Kidney (tissue), 14 donors: ENCODE data around the gene NOX5. TPM values are rescaled to one million over a fixed set of nuclear protein-coding genes. Genes with fewer than 3 reads are reported as not detected.
A peak's percentile ranks its signal among the peaks of the same experiment; 100 is the strongest.

Source experiments
- DNase-seq, 5 donors: peaks; one replicate each; pipeline ENCODE4 v3.0.0-alpha.2; 2013 to 2020
- FAIRE-seq: peaks from 2 replicates; lab custom pipeline; 2012; peaks lifted over from hg19 to GRCh38; lab: Jason Lieb, UNC
- H3K27ac ChIP-seq, 2 donors: one replicate each; pipeline ENCODE4 v1.7.0; 2013; ENCODE audit warnings: low read depth in 2 of 2, low read length in 2 of 2, inconsistent platforms in 1 of 2
- H3K27me3 ChIP-seq: one replicate; pipeline ENCODE4 v1.7.1; 2013; ENCODE audit warnings: low read length, inconsistent platforms; ENCODE audit not compliant: control insufficient read depth, insufficient read depth
- H3K36me3 ChIP-seq, 3 donors: one replicate each; pipeline versions ENCODE4 v1.7.0 to v1.7.1; 2013; ENCODE audit warnings: low read length in 3 of 3, control low read depth in 1 of 3, inconsistent platforms in 1 of 3; ENCODE audit not compliant: insufficient read depth in 3 of 3, control insufficient read depth in 2 of 3
- H3K4me1 ChIP-seq, 3 donors: one replicate each; pipeline versions ENCODE4 v1.7.0 to v1.7.1; 2013; ENCODE audit warnings: low read length in 3 of 3, inconsistent platforms in 1 of 3, low read depth in 1 of 3; ENCODE audit not compliant: control insufficient read depth in 2 of 3, insufficient read depth in 2 of 3
- H3K4me3 ChIP-seq, 3 donors: one replicate each; pipeline versions ENCODE4 v1.7.0 to v1.8.1; 2013; ENCODE audit warnings: low read length in 3 of 3, control low read depth in 1 of 3, inconsistent platforms in 1 of 3
- H3K9ac ChIP-seq, 3 donors: one replicate each; pipeline versions ENCODE4 v1.7.0 to v1.7.1; 2013; ENCODE audit warnings: low read length in 3 of 3, control low read depth in 1 of 3, inconsistent platforms in 1 of 3
- H3K9me3 ChIP-seq, 3 donors: one replicate each; pipeline versions ENCODE4 v1.7.0 to v1.7.1; 2013; ENCODE audit warnings: low read length in 3 of 3, control low read depth in 1 of 3, inconsistent platforms in 1 of 3; ENCODE audit not compliant: control insufficient read depth in 2 of 3, insufficient read depth in 1 of 3
- CTCF ChIP-seq: IDR thresholded peaks from 3 replicates; pipeline ENCODE4 v1.5.1; 2012; ENCODE audit warnings: mild to moderate bottlenecking, moderate library complexity, borderline replicate concordance; ENCODE audit not compliant: insufficient read depth; ENCODE audit errors: extremely low read depth
- intact Hi-C: fragments of 100-400 bp; cut with DNase I; formaldehyde crosslinking; loops from one replicate; pipeline ENCODE4 v1.11.1; 2022
- polyA plus RNA-seq: library from polyadenylated mRNA; stranded (reverse); fragments of 350-450 nt; fragmentation: Illumina TruSeq; extraction: RNeasy Lipid Tissue Mini Kit (QIAGEN cat#74804); gene quantifications from one replicate; pipeline ENCODE4 v1.2.3, GENCODE V29; 2014; ENCODE audit warnings: low read depth, low replicate concordance; ENCODE audit not compliant: insufficient read depth
- total RNA-seq: library from RNA; stranded (reverse); fragmentation: NEBNext Ultra II Directional; extraction: Animal tissue kit (Norgen Biotek cat#: 25700); gene quantifications from one replicate; pipeline ENCODE4 v1.2.1, GENCODE V29; 2021
- donor health status: control.
- donor health status: control.
- donor health status: control.
- donor health status: control.
- donor health status: control.
- donor health status: DM: yes; HTN: yes; CAD: no.
- donor health status: Normal renal cell carcinoma (clear cell type).

Gene NOX5
- total and polyA plus RNA-seq, 2 donors from 2014 or later, result 0.19 to 0.60 TPM

DNA sequence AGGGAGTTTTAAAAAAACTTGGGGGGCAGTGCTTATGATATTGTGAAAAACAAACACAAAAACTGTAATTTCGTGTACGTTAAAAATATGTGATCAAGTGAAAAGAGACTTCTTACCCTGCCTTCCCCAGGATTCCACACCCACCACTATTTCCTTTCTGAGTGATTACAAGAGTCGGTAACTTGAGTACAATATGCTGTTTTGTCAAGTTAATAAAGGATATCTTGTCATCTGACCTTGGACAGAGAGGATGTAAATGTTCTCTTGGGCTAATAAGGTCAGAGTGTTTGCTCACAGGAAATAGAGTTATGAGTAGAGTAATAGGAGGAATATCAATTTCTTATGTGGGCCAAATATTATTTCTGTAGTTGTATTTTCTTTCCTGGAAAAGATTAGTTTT lies 68.1 kb downstream of the NOX5 start:
- no peak overlapping the region for H3K9ac ChIP-seq
- peak in 2 of 5 donors; percentile 59 to 61 for DNase-seq
- H3K9me3 ChIP-seq, result no peaks in the 10 kb centered on the region
- no peak for TF ChIP-seq CTCF
- peaks cover 6 to 25% (median 17%) of the 10 kb centered on the region in 3 donors for H3K4me1 ChIP-seq
- no peak for FAIRE-seq
- no peaks in the 10 kb centered on the region for H3K36me3 ChIP-seq
- H3K4me3 ChIP-seq, result no peak overlapping the region
- intact Hi-C loops, result no loop called here
- H3K27ac ChIP-seq, result peak overlapping the region in 1 of 2 donors; percentile 44
- H3K27me3 ChIP-seq, result no peaks in the 10 kb centered on the region

DNA sequence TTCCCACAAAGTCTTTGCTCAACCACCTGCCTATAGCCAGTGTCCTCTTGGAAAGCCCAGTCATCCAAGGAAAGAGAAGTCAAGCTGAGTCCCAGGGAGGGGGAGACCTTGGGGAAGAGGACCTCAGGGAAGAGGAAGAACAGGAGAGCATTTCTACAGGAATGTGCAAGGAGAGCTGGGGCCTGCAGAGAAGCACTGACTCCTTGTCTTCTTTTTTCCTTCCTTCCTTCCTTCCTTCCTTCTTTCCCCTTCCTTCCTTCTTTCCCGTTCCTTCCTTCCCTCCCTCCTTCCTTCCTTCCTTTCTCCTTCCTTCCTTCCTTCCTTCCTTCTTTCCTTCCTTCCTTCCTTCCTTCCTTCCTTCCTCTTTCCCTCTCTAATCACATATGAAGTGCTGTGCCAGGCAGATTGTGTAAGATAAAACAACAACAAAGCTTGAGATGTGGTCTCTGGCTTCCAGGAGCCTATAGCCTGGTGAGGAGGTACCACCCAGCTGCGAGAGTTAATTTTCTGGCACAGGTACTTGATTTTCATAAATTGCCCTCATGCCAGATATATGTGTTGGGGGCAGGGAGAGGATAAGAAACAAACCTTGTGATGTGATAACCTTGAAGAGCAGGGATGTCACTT lies 70.0 kb downstream of the NOX5 start:
- H3K36me3 ChIP-seq, result no peaks in the 10 kb centered on the region
- H3K9ac ChIP-seq, result no peak overlapping the region
- H3K27me3 ChIP-seq, result no peaks in the 10 kb centered on the region
- FAIRE-seq (no peak), DNase-seq (no peak)
- intact Hi-C loops, result no loop called here
- TF ChIP-seq CTCF, result no peak
- no peak overlapping the region for H3K27ac ChIP-seq
- peaks cover 6 to 29% (median 17%) of the 10 kb centered on the region in 3 donors for H3K4me1 ChIP-seq
- H3K9me3 ChIP-seq, result no peaks in the 10 kb centered on the region
- no peak overlapping the region for H3K4me3 ChIP-seq

GRCh38 chr15:69085325-69086081 lies 71.0 kb downstream of the NOX5 start:
- H3K27ac ChIP-seq, result no peak overlapping the region
- DNase-seq (no peak), FAIRE-seq (no peak)
- no peak for TF ChIP-seq CTCF
- H3K9ac ChIP-seq, result no peak overlapping the region
- intact Hi-C loops, result no loop called here
- peaks cover 6 to 26% (median 17%) of the 10 kb centered on the region in 3 donors for H3K4me1 ChIP-seq
- H3K4me3 ChIP-seq, result no peak overlapping the region
- no peaks in the 10 kb centered on the region for H3K36me3 ChIP-seq
- no peaks in the 10 kb centered on the region for H3K27me3 ChIP-seq
- H3K9me3 ChIP-seq, result no peaks in the 10 kb centered on the region
